IMR-90 (cell line): Measurements from ENCODE around the gene FITM1.

ENCODE experiments used
- BHLHE40 ChIP-seq: fragments of 150-350 bp; IDR thresholded peaks from 2 replicates; pipeline ENCODE4 v1.6.1; 2016; ENCODE audit warnings: mild to moderate bottlenecking, low read depth, low read length
- CEBPB ChIP-seq: IDR thresholded peaks from 2 replicates; pipeline ENCODE4 v1.6.1; 2012; ENCODE audit warnings: low read depth, low read length, improper control_type of control experiment
- ELK1 ChIP-seq: fragments of 150-350 bp; IDR thresholded peaks from 2 replicates; pipeline ENCODE4 v1.6.1; 2016; ENCODE audit warnings: low read depth, mild to moderate bottlenecking, low read length, moderate library complexity, borderline replicate concordance
- MAFK ChIP-seq: IDR thresholded peaks from 2 replicates; pipeline ENCODE4 v1.6.1; 2012; ENCODE audit warnings: low read depth, low read length, improper control_type of control experiment
- MAZ ChIP-seq: IDR thresholded peaks from 2 replicates; pipeline ENCODE4 v1.6.1; 2012; ENCODE audit warnings: low read depth, mild to moderate bottlenecking, low read length, improper control_type of control experiment, moderate library complexity, borderline replicate concordance
- MXI1 ChIP-seq: IDR thresholded peaks from 2 replicates; pipeline ENCODE4 v1.6.1; 2012; ENCODE audit warnings: low read depth, mild to moderate bottlenecking, low read length, moderate library complexity, borderline replicate concordance
- POLR2A ChIP-seq: IDR thresholded peaks from 2 replicates; pipeline ENCODE4 v1.6.1; 2012; ENCODE audit warnings: mild to moderate bottlenecking, low read depth, low read length
- RAD21 ChIP-seq: IDR thresholded peaks from 2 replicates; pipeline ENCODE4 v1.6.1; 2012; ENCODE audit warnings: low read length, improper control_type of control experiment
- RCOR1 ChIP-seq: IDR thresholded peaks from 2 replicates; pipeline ENCODE4 v1.6.1; 2012; ENCODE audit warnings: mild to moderate bottlenecking, low read length, improper control_type of control experiment; ENCODE audit not compliant: insufficient replicate concordance
- SMC3 ChIP-seq: fragments of 150-350 bp; IDR thresholded peaks from 2 replicates; pipeline ENCODE4 v1.6.1; 2016; ENCODE audit warnings: low read depth, mild to moderate bottlenecking, antibody characterized with exemption, low read length, moderate library complexity
- TF ChIP-seq, protein P1 (sequence below): conservative IDR thresholded peaks from 2 replicates; pipeline ENCODE4 v1.5.1; 2012; ENCODE audit warnings: mild to moderate bottlenecking, low read depth, low read length, improper control_type of control experiment

GRCh38 chr14:24131549-24131966 is 1.1 kb downstream of the FITM1 start:
- TF ChIP-seq POLR2A, result no peak
- TF ChIP-seq, protein P1, sequence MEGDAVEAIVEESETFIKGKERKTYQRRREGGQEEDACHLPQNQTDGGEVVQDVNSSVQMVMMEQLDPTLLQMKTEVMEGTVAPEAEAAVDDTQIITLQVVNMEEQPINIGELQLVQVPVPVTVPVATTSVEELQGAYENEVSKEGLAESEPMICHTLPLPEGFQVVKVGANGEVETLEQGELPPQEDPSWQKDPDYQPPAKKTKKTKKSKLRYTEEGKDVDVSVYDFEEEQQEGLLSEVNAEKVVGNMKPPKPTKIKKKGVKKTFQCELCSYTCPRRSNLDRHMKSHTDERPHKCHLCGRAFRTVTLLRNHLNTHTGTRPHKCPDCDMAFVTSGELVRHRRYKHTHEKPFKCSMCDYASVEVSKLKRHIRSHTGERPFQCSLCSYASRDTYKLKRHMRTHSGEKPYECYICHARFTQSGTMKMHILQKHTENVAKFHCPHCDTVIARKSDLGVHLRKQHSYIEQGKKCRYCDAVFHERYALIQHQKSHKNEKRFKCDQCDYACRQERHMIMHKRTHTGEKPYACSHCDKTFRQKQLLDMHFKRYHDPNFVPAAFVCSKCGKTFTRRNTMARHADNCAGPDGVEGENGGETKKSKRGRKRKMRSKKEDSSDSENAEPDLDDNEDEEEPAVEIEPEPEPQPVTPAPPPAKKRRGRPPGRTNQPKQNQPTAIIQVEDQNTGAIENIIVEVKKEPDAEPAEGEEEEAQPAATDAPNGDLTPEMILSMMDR, result no peak
- TF ChIP-seq CEBPB, result no peak
- TF ChIP-seq RAD21, result no peak
- no peak for TF ChIP-seq ELK1
- no peak for TF ChIP-seq SMC3
- no peak for TF ChIP-seq MXI1
- no peak for TF ChIP-seq BHLHE40
- no peak for TF ChIP-seq MAFK
- no peak for TF ChIP-seq MAZ
- TF ChIP-seq RCOR1, result no peak
